MCF 10A (cell line): Measurements from ENCODE around the gene RAD51B. TPM values are rescaled to one million over a fixed set of nuclear protein-coding genes. Genes with fewer than 3 reads are reported as not detected.

Source experiments
- BruUV-seq: library from RNA; stranded (reverse); fragments of 400-500 nt; replicated peaks from 2 replicates; lab custom pipeline; 2021; lab: Mats Ljungman, UMichigan
- CTCF ChIA-PET: fragments of 300-600 bp; sonication (Branson Sonifier 250); formaldehyde crosslinking; extraction: SDS; loops from one replicate; lab custom pipeline; 2021; ENCODE audit warnings: antibody characterized with exemption, inconsistent platforms; lab: Yijun Ruan, JAX
- POLR2A ChIA-PET: fragments of 300-600, 350-650 bp; sonication (Branson Sonifier 250); formaldehyde crosslinking; extraction: SDS; loops from one replicate; lab custom pipeline; 2020; ENCODE audit warnings: antibody characterized with exemption, inconsistent platforms; lab: Yijun Ruan, JAX
- DNase-seq: peaks from one replicate; pipeline ENCODE4 v3.0.0-alpha.2; 2018; ENCODE audit not compliant: unreplicated experiment
- H3K27ac Mint-ChIP-seq: one replicate; pipeline ENCODE4 v1.8.0; 2022; ENCODE audit warnings: mild to moderate bottlenecking, low read depth, mixed read lengths; ENCODE audit not compliant: unreplicated experiment
- H3K27me3 Mint-ChIP-seq: one replicate; pipeline ENCODE4 v1.8.0; 2022; ENCODE audit warnings: mixed read lengths; ENCODE audit not compliant: insufficient read depth, unreplicated experiment
- H3K36me3 Mint-ChIP-seq: one replicate; pipeline ENCODE4 v1.8.0; 2022; ENCODE audit warnings: mild to moderate bottlenecking, moderate library complexity, mixed read lengths; ENCODE audit not compliant: insufficient read depth, unreplicated experiment
- H3K4me1 Mint-ChIP-seq: one replicate; pipeline ENCODE4 v1.8.0; 2022; ENCODE audit warnings: mixed read lengths; ENCODE audit not compliant: insufficient read depth, unreplicated experiment
- H3K4me3 Mint-ChIP-seq: one replicate; pipeline ENCODE4 v1.8.0; 2022; ENCODE audit warnings: mild to moderate bottlenecking, moderate library complexity, mixed read lengths; ENCODE audit not compliant: unreplicated experiment
- H3K9me3 Mint-ChIP-seq: one replicate; pipeline ENCODE4 v1.8.0; 2022; ENCODE audit warnings: mixed read lengths; ENCODE audit not compliant: unreplicated experiment
- intact Hi-C: fragments of 100-400 bp; cut with micrococcal nuclease; formaldehyde crosslinking; loops from 2 replicates; pipeline ENCODE4 v1.14.1; 2022
- total RNA-seq: library from RNA; stranded (reverse); gene quantifications from 2 replicates; pipeline ENCODE4 v1.2.3, GENCODE V29; 2022
- TF ChIP-seq, protein P1 (sequence below): fragments of 200-600 bp; IDR thresholded peaks from one replicate; pipeline ENCODE4 v1.8.0; 2022; ENCODE audit warnings: antibody characterized with exemption, mild to moderate bottlenecking; ENCODE audit not compliant: unreplicated experiment

RAD51B gene
- total RNA-seq, 1 experiment from 2014 or later = 14.6 TPM

DNA sequence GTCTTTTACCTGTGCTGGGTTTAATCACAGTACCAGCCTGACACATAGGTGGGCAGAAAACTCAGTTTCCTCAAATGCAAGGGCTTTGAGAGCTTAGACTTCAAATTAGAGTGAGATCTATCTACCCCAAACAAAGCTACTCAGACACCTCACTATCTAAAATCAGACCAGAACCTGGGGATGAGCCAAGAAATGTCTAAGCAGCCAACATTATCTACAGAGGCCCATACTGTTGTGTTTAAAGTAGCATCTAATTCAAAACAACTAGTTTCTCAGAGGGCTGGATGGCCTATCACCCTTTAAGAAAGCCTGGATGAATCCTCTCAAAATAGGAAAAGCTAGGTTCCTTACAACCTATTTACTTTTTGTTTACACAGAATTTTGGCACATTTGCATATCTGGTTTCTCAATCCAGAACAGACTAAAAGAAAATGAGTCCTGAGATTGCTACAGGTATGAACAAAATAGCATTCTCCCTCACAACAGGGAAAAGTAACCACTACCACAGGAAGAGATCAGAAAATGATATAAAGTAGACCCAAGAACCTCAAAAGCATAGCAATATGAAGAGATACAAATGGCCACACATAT, 830.9 kb downstream of the RAD51B start:
- Mint-ChIP-seq H3K27ac (no peak overlapping the region), H3K36me3 (no peaks in the 10 kb centered on the region), H3K4me3 (no peak overlapping the region), H3K4me1 (peaks cover 5% of the 10 kb centered on the region), H3K27me3 (no peaks in the 10 kb centered on the region), H3K9me3 (peaks cover 7% of the 10 kb centered on the region)
- TF ChIP-seq, protein P1, sequence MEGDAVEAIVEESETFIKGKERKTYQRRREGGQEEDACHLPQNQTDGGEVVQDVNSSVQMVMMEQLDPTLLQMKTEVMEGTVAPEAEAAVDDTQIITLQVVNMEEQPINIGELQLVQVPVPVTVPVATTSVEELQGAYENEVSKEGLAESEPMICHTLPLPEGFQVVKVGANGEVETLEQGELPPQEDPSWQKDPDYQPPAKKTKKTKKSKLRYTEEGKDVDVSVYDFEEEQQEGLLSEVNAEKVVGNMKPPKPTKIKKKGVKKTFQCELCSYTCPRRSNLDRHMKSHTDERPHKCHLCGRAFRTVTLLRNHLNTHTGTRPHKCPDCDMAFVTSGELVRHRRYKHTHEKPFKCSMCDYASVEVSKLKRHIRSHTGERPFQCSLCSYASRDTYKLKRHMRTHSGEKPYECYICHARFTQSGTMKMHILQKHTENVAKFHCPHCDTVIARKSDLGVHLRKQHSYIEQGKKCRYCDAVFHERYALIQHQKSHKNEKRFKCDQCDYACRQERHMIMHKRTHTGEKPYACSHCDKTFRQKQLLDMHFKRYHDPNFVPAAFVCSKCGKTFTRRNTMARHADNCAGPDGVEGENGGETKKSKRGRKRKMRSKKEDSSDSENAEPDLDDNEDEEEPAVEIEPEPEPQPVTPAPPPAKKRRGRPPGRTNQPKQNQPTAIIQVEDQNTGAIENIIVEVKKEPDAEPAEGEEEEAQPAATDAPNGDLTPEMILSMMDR = no peak
- intact Hi-C loops = no loop called here
- no TSS peak for BruUV-seq
- ChIA-PET CTCF (no interaction called here), POLR2A (interaction anchor here (1.0 to 1.4 kb wide), 3 partner anchors 137 to 719 kb away, joined by 3 to 6 read pairs (median 4); partner anchors contain the start of gene ZFP36L1)
- no peak for DNase-seq

GRCh38 chr14:68651075-68651474, 831.5 kb downstream of the RAD51B start:
- POLR2A ChIA-PET = interaction anchor here (0.6 to 1.4 kb wide), 3 partner anchors 101 to 720 kb away, joined by 3 to 6 read pairs (median 3); partner anchors contain the start of gene ZFP36L1
- TF ChIP-seq, protein P1 = no peak
- BruUV-seq = no TSS peak
- peaks cover 5% of the 10 kb centered on the region for H3K4me1 Mint-ChIP-seq
- intact Hi-C loops = no loop called here
- no peak overlapping the region for H3K4me3 Mint-ChIP-seq
- peaks cover 7% of the 10 kb centered on the region for H3K9me3 Mint-ChIP-seq
- H3K27ac Mint-ChIP-seq = no peak overlapping the region
- H3K27me3 Mint-ChIP-seq = no peaks in the 10 kb centered on the region
- no peak for DNase-seq
- CTCF ChIA-PET = no interaction called here
- no peaks in the 10 kb centered on the region for H3K36me3 Mint-ChIP-seq

DNA sequence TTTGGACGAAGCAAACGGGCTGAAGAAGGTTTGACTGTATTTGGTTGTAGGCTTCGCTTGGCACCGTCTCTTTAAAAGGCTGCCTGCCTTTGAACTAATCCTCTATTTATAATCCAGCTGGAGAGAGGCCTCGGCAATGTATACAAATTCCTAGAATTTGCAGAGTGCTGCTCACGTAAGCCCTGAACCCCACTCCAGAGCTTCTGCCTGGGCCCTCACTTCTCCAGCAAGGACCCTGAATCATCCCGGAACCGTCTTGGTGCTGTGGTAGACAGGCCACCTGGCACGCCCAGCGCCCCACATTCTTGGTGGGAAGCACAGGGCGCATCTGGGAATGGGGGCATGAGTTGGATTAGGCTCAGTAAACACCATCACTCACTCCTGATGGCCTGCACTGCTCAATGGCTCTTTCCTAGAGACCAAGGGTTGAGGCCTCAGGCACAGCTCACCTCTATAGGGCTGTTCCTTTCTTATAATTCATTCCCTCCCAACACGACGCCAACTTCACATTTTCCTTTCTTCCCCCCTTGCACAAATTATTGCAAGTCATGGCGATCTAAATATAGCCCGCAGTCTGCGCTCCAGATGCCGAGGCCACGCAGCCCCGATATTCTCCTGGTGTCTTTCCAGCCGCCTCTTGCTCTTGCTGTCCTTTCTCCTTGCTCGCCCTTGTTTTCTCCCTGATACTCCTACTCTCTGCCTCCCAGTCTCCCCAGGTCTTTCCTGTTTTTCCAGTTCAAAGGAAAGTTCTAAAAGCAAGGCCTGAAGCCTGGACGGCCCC, 832.3 kb downstream of the RAD51B start:
- H3K4me1 Mint-ChIP-seq = peaks cover 5% of the 10 kb centered on the region
- H3K27ac Mint-ChIP-seq = no peak overlapping the region
- no peak overlapping the region for H3K4me3 Mint-ChIP-seq
- H3K27me3 Mint-ChIP-seq = no peaks in the 10 kb centered on the region
- no TSS peak for BruUV-seq
- TF ChIP-seq, protein P1 = no peak
- no peaks in the 10 kb centered on the region for H3K9me3 Mint-ChIP-seq
- no peak for DNase-seq
- ChIA-PET POLR2A (interaction anchor here (0.6 to 1.4 kb wide), 2 partner anchors 102 to 721 kb away, joined by 3 to 6 read pairs; no protein-coding TSS in a partner anchor), CTCF (no interaction called here)
- intact Hi-C loops = no loop called here
- H3K36me3 Mint-ChIP-seq = no peaks in the 10 kb centered on the region

- ChIA-PET POLR2A (no interaction called here), CTCF (no interaction called here)
- BruUV-seq = no TSS peak
- no peak overlapping the region for H3K27ac Mint-ChIP-seq
- no peaks in the 10 kb centered on the region for H3K36me3 Mint-ChIP-seq
- no peak for DNase-seq
- intact Hi-C loops = no loop called here
- no peak overlapping the region for H3K4me3 Mint-ChIP-seq
- H3K9me3 Mint-ChIP-seq = no peaks in the 10 kb centered on the region
- H3K27me3 Mint-ChIP-seq = no peaks in the 10 kb centered on the region
- H3K4me1 Mint-ChIP-seq = peaks cover 5% of the 10 kb centered on the region
- TF ChIP-seq, protein P1 = no peak
These were observed 832.8 kb downstream of the RAD51B start for GRCh38 chr14:68652433-68652690.
